Gastrocnemius medialis (tissue), 4 donors: ENCODE results near the gene FAM83C. TPM values are rescaled to one million over a fixed set of nuclear protein-coding genes. Genes with fewer than 3 reads are reported as not detected.

ENCODE experiments used
- ATAC-seq, 2 donors: fragments of 150-250 bp; one replicate each; pipeline ENCODE4 v1.9.1; 2016
- DNase-seq, 2 donors: peaks; one replicate each; pipeline ENCODE4 v3.0.0-alpha.2; 2019
- H3K27ac ChIP-seq, 4 donors: fragments of 200-600 bp; sonication (generic); 1 replicate in 1 of 4; 2 replicates in 3 of 4; pipeline ENCODE4 v1.5.1; 2016 to 2018; ENCODE audit warnings: mild to moderate bottlenecking in 2 of 4, moderate library complexity in 1 of 4
- H3K27me3 ChIP-seq, 3 donors: fragments of 200-600 bp; sonication (generic) in 2 of 3; 1 replicate in 1 of 3; 2 replicates in 2 of 3; pipeline versions ENCODE4 v1.5.1 to v1.6.0; 2016 to 2019; ENCODE audit warnings: mild to moderate bottlenecking in 1 of 3, moderate library complexity in 1 of 3
- H3K36me3 ChIP-seq, 2 donors: fragments of 200-600 bp; sonication (generic) in 1 of 2; one replicate each; pipeline ENCODE4 v1.5.1; 2017 to 2018
- H3K4me1 ChIP-seq, 2 donors: fragments of 200-600 bp; sonication (generic) in 1 of 2; one replicate each; pipeline ENCODE4 v1.5.1; 2016 to 2017; ENCODE audit warnings: mild to moderate bottlenecking in 2 of 2
- H3K4me3 ChIP-seq, 4 donors: fragments of 200-600 bp; sonication (generic) in 3 of 4; 1 replicate in 1 of 4; 2 replicates in 3 of 4; pipeline ENCODE4 v1.5.1; 2016 to 2019; ENCODE audit warnings: mild to moderate bottlenecking in 2 of 4
- H3K9me3 ChIP-seq, 3 donors: fragments of 200-600 bp; sonication (generic) in 2 of 3; 1 replicate in 1 of 3; 2 replicates in 2 of 3; pipeline ENCODE4 v1.5.1; 2016 to 2019
- POLR2A ChIP-seq, 2 donors: fragments of 450-650 bp; IDR thresholded peaks; one replicate each; pipeline ENCODE4 v1.6.1; 2017; ENCODE audit warnings: antibody characterized with exemption in 2 of 2, mild to moderate bottlenecking in 2 of 2, moderate library complexity in 2 of 2
- in situ Hi-C, 4 donors: fragments of 200-750 bp; cut with MboI; loops; one replicate each; pipeline versions ENCODE4 v1.15.0 to v1.8.0; 2017; ENCODE audit warnings: low sequenced_read_pairs in 4 of 4
- intact Hi-C: fragments of 100-400 bp; cut with DNase I; formaldehyde crosslinking; loops from one replicate; pipeline ENCODE4 v1.15.1; 2023; ENCODE audit warnings: low total_unique reads
- total RNA-seq, 4 donors: library from RNA; depleted of rRNA; stranded (reverse); fragments of >200 nt; gene quantifications; one replicate each; pipeline versions ENCODE4 v1.1.0 to v1.2.3, GENCODE V29; 2016
- TF ChIP-seq, protein P1 (sequence below), 5 experiments: fragments of 450-650 bp in 3 of 5; fragments of 200-600 bp in 2 of 5; sonication (generic) in 2 of 5; IDR thresholded peaks in 4 of 5; conservative IDR thresholded peaks in 1 of 5; 1 replicate in 4 of 5; 2 replicates in 1 of 5; pipeline ENCODE4 v1.5.1; 2016 to 2019; ENCODE audit warnings: antibody characterized with exemption in 5 of 5, mild to moderate bottlenecking in 3 of 5, moderate library complexity in 3 of 5

The FAM83C gene
- total RNA-seq, 4 donors from 2014 or later = not detected

DNA sequence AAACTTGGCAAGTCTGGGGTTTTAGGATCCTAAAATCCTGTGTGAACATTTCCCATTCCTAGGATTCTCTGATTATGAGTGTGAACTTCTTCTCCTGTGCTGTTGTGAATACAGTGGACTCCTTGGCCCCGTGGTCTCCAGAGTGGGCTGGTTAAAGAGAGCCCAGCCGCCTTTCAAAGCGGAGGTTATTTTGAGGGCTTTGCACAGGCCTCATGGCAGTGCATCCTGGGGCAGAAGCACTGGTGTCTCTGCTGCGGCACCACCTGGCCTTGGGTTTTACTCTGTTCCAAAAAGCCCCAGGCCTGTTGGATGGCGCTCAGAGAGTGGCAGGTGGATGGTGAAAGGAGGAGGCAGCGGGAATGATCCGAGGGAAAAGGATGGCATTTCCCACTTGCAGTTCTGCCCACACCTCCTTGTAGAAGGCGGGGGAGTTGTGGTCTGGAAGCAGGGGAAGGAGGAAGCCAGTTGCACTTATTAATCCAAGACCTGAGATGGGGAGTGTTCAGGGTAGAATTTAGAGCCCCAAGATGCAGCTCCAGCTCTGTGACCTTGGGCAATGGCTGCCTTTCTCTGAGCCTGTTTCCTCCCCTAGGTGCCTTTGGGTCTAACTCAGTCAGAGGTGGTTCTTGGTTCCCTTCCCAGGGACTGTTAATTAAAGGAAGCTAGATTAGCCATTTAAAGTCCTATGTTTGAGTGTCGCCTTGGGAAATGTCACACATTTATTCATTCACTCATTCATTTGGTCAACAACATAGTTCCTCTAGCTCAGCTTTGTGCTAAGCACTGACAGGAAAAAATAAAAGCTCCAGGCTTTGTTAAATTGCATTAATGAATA lies 43.4 kb downstream of the FAM83C start:
- DNase-seq = no peak
- no peak for ATAC-seq
- TF ChIP-seq, protein P1, sequence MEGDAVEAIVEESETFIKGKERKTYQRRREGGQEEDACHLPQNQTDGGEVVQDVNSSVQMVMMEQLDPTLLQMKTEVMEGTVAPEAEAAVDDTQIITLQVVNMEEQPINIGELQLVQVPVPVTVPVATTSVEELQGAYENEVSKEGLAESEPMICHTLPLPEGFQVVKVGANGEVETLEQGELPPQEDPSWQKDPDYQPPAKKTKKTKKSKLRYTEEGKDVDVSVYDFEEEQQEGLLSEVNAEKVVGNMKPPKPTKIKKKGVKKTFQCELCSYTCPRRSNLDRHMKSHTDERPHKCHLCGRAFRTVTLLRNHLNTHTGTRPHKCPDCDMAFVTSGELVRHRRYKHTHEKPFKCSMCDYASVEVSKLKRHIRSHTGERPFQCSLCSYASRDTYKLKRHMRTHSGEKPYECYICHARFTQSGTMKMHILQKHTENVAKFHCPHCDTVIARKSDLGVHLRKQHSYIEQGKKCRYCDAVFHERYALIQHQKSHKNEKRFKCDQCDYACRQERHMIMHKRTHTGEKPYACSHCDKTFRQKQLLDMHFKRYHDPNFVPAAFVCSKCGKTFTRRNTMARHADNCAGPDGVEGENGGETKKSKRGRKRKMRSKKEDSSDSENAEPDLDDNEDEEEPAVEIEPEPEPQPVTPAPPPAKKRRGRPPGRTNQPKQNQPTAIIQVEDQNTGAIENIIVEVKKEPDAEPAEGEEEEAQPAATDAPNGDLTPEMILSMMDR (IDR thresholded peaks at IDR 0.05 in 4 of 5, conservative IDR thresholded peaks at IDR 0.05 in 1 of 5) = no peak
- TF ChIP-seq POLR2A (IDR thresholded peaks at IDR 0.05) = no peak
- Histone ChIP-seq H3K4me3 (no peak overlapping the region), H3K27ac (no peak overlapping the region), H3K27me3 (no peaks in the 10 kb centered on the region), H3K36me3 (no peaks in the 10 kb centered on the region), H3K4me1 (no peaks in the 10 kb centered on the region), H3K9me3 (no peaks in the 10 kb centered on the region)
- in situ Hi-C loops (no loop called here), intact Hi-C loops (no loop called here)

DNA sequence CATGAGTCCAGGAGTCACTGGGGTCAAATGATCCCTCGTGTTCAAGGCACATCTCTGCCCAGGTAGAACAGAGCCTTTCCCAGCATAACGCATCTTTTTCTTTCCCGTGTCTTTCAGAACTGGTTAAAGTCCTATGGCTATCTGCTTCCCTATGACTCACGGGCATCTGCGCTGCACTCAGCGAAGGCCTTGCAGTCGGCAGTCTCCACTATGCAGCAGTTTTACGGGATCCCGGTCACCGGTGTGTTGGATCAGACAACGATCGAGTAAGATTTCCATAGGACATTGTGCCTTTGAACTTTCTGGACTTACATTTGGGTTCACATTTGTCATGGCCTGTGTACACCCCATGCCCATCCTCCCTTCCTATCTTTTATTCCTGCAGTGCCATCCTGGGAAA lies 45.5 kb downstream of the FAM83C start:
- TF ChIP-seq, protein P1 (IDR thresholded peaks at IDR 0.05 in 4 of 5, conservative IDR thresholded peaks at IDR 0.05 in 1 of 5) = no peak
- TF ChIP-seq POLR2A (IDR thresholded peaks at IDR 0.05) = no peak
- no peaks in the 10 kb centered on the region for H3K9me3 ChIP-seq
- in situ Hi-C loops = no loop called here
- intact Hi-C loops = no loop called here
- H3K36me3 ChIP-seq = no peaks in the 10 kb centered on the region
- H3K27ac ChIP-seq = no peak overlapping the region
- H3K4me1 ChIP-seq = no peaks in the 10 kb centered on the region
- ATAC-seq = no peak
- DNase-seq = no peak
- no peaks in the 10 kb centered on the region for H3K27me3 ChIP-seq
- H3K4me3 ChIP-seq = no peak overlapping the region

DNA sequence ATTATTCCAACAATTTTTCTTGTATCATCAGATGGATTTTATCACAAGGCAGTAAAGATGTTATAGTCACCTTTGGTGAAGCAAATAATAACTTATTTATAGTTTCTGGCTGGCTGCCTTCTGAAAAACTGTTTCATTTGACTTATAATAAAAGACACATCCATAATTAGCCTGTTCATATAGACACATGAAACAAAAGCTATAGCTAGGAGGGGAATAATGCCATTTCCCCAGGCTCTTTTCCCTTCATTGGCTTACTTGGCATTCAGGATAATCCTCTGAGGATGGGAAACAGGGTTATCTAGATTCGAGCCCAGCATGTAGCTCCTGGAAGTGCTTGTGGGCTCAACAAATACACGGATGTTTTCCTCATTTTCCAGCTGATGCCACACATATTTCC lies 48.2 kb downstream of the FAM83C start:
- ATAC-seq = no peak
- no peaks in the 10 kb centered on the region for H3K36me3 ChIP-seq
- TF ChIP-seq, protein P1 (IDR thresholded peaks at IDR 0.05 in 4 of 5, conservative IDR thresholded peaks at IDR 0.05 in 1 of 5) = no peak
- no peak for TF ChIP-seq POLR2A (IDR thresholded peaks at IDR 0.05)

DNA sequence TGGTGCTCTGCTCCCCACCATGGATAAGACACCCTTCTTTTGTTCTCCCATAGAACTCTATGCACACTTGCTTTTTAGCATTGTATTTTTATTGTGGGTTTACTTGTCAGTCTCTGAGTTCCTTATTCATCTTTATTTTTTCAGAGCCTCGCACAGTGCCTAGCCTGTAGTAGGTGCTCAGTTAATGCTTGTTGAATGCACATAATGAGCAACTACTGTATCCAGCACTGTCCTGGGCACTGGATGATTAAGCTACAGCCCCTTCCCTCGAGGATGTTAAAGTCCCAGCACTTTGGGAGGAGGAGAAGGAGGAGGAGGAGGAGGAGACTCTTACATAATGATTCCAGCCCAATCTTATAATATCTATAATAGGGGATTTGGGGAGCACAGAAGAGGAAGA lies 48.9 kb downstream of the FAM83C start:
- DNase-seq = no peak
- no peak for TF ChIP-seq POLR2A (IDR thresholded peaks at IDR 0.05)
- TF ChIP-seq, protein P1 (IDR thresholded peaks at IDR 0.05 in 4 of 5, conservative IDR thresholded peaks at IDR 0.05 in 1 of 5) = no peak
- intact Hi-C loops = no loop called here

More for the DNA sequence above, 48.2 kb downstream of the FAM83C start:
- no peak overlapping the region for H3K4me3 ChIP-seq
- no peaks in the 10 kb centered on the region for H3K9me3 ChIP-seq
- no peaks in the 10 kb centered on the region for H3K27me3 ChIP-seq
- H3K4me1 ChIP-seq = no peaks in the 10 kb centered on the region
- H3K27ac ChIP-seq = no peak overlapping the region
- no peak for DNase-seq
- in situ Hi-C loops = no loop called here
- intact Hi-C loops = no loop called here

More for the DNA sequence above, 48.9 kb downstream of the FAM83C start:
- Histone ChIP-seq H3K27ac (no peak overlapping the region), H3K4me1 (no peaks in the 10 kb centered on the region), H3K4me3 (no peak overlapping the region), H3K27me3 (no peaks in the 10 kb centered on the region), H3K9me3 (no peaks in the 10 kb centered on the region), H3K36me3 (no peaks in the 10 kb centered on the region)
- ATAC-seq = no peak
- in situ Hi-C loops = no loop called here
